Sigmoid colon (tissue), 4 donors: ENCODE measurements around the gene CPM.

Experiments used
- EP300 ChIP-seq, 4 donors: sonication (generic); formaldehyde crosslinking; IDR thresholded peaks; one replicate each; pipeline ENCODE4 v1.6.1; 2017; ENCODE audit warnings: antibody characterized with exemption in 4 of 4
- POLR2A ChIP-seq, 2 donors: fragments of 450-650 bp; IDR thresholded peaks; one replicate each; pipeline ENCODE4 v1.6.1; 2016; ENCODE audit warnings: antibody characterized with exemption in 2 of 2, mild to moderate bottlenecking in 2 of 2, moderate library complexity in 2 of 2
- POLR2AphosphoS5 ChIP-seq, 4 donors: sonication (generic); formaldehyde crosslinking; IDR thresholded peaks; one replicate each; pipeline ENCODE4 v1.6.1; 2017; ENCODE audit warnings: antibody characterized with exemption in 4 of 4
- TF ChIP-seq, protein P1 (sequence below), 4 experiments: fragments of 450-650 bp in 3 of 4; fragments of 200-600 bp in 1 of 4; IDR thresholded peaks; one replicate each; pipeline ENCODE4 v1.5.1; 2016 to 2019; ENCODE audit warnings: antibody characterized with exemption in 4 of 4, mild to moderate bottlenecking in 3 of 4, moderate library complexity in 2 of 4

DNA sequence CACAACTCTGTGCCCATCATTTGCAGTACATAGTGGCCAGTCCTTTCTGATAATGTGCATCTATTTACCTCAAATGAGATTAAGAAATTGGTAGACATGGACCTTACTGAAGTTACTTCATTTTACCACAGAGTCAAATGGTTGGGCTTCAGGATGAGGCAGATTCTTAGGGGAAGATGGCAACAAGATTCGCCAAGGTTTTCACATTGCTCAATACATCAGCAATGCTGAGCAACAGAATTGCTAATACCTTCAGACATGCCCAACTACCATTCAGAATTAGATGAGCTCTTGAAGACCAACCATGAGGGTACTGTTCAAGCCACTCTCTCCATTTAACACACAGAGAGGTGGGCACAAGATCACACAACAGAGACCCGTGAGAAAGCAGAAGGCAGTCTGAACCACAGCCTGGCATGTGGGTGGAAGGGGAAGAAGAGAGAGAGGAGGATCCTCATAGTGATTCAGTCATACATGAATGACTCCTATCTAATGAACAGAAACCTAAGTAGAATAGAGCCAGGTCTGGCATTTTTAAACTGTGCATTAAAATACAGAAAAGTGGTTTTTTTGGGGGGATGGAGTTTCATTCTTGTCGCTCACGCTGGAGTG is 28.5 kb downstream of the CPM start:
- no peak for TF ChIP-seq POLR2AphosphoS5 (IDR thresholded peaks at IDR 0.05)
- TF ChIP-seq POLR2A (IDR thresholded peaks at IDR 0.05), result no peak
- TF ChIP-seq, protein P1, sequence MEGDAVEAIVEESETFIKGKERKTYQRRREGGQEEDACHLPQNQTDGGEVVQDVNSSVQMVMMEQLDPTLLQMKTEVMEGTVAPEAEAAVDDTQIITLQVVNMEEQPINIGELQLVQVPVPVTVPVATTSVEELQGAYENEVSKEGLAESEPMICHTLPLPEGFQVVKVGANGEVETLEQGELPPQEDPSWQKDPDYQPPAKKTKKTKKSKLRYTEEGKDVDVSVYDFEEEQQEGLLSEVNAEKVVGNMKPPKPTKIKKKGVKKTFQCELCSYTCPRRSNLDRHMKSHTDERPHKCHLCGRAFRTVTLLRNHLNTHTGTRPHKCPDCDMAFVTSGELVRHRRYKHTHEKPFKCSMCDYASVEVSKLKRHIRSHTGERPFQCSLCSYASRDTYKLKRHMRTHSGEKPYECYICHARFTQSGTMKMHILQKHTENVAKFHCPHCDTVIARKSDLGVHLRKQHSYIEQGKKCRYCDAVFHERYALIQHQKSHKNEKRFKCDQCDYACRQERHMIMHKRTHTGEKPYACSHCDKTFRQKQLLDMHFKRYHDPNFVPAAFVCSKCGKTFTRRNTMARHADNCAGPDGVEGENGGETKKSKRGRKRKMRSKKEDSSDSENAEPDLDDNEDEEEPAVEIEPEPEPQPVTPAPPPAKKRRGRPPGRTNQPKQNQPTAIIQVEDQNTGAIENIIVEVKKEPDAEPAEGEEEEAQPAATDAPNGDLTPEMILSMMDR (IDR thresholded peaks at IDR 0.05), result no peak
- TF ChIP-seq EP300 (IDR thresholded peaks at IDR 0.05), result no peak
